ENCODE data around the gene GPR152.
"Not testable (repeated sequence)": the region's sequence is repeated elsewhere in the genome, so short reads cannot be mapped to it uniquely, and the experiment has no call there.

GPR152 gene

DNA sequence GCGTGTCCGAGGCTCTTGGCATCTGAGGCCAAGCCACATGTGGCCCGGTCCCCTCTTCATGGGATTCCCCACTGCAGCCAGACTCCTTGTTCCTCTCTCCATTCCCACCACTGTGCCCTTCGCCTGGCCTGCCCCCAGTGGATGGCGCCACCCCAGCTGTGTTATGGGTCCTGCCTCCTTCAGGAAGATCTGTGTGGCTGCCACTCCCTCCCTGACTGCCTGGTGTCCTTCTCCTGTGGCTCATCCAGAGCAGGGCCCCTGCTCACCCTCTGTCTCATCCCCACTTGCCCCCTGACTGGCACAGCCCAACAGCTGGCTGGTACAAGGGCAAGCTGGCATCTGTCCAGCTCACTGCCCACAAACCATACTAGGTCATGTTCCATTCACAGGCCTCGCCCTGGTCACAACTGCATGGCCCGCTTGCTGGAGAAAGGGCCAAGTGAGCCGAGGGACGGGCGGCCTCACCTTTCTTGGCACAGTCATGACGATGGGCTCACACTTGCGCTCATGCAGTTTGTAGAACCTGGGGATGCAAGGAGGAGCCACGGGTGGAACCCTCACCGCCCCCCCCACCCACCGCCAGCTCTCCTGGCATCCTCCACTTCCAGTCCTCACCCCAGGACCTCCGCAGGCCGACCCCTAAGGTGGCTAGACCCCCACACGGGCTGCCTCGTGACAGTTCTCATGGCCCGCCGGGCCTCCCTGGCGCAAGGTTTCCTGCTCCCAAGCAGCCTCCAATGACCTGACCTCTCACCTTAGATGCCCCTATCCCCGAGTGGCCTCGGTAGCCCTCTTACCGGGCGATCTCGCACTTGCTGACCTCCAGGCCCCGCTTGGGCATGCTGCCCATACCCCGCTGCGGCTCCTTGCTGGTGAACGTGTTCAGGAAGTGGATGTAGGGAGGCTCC lies 13.0 kb downstream of the GPR152 start:
- no peak for DNase-seq (ENCODE audit: low spot score)

DNA sequence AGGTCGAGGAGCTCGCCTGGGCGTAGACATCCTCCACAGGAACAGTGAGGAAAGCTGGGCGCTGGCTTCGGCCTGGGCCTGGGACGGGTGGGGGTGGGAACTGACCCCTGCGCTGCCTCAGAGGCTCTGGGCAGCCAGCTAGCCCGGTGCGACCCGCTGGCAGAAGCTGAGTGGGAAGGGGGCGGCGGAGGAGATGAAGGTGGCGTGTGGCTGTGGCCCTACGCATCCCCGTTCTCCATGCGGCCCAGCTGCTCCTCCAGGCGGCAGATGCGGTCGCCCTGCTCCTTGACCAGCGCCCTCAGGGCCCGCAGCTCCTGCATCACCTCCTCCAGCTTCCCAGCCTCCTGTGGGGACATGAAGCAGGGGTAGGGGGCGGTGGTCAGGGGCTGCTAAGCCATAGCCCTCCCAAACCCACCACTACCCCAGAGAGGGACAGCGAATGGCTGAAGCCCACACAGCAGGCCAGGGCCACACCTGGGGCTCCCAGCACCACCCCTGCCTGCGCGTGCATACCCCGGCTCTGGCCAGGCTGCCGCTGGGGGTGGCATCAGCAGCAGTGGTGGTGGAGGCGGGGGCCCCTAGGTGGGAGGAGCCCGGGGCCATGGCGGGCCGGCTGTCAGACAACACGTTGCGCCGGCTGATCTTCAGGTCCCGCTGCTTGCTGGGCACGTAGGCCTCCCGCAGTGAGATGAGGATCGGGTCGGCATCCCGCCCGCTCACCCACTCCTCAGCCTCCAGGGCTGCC lies 14.2 kb downstream of the GPR152 start:
- peak; percentile 75 for DNase-seq (ENCODE audit: low spot score)

DNA sequence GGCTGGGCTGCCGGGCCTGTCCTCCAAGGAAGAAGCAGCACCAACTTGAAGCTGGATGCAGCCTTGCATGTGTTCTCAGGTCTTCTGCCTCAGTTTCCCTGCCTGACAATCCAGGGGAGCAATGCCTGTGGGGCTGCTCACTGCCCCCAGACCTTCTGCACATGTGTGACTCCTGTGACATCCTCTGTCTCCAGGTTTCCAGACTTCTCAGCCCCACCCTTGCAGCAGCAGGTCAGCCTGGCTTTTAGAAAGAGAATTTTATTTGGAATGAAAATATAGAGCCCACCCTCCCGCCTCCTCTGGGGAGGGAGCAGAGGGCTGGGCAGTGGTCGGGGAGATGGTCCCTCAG lies 14.7 kb downstream of the GPR152 start:
- no peak for DNase-seq (ENCODE audit: low spot score)

DNA sequence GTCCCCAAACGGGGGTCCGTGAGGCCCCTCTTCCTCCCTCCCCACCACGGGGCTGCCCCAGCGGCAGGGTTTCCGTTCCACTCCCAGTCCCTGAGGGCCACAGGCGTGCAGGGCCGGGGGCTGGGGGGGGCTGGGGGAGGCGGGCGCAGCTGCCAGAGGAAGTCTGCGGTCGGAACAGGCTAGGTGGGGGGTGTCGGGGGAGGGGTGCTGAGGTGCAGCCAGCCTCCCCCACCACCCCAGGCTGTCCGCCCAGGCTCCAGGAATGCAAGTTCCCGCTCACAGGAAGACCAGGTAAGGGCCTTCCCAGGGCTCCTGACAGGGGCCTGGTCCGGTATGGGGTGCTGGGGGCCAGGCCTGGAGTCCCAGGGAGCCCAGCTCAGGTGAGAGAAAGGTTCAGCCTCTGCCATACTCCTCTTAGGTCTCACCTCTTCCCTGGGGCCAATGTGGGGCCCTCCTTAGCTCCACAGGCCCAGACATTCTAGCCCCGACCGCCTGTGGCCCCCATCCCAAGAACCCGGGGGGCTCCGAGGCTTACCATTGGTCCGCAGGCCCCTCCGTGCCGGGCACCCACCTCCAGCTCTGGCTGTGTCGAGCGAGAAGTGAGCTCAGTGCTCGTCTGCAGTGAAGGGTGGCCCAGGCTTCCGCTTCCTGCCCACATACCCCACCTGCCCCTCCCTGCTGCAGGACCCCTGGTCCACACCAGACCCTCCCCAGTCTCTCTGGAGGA lies 15.3 kb downstream of the GPR152 start, which contains the start of gene PTPRCAP:
Gene PTPRCAP (minus strand): TSS at position 601 of the 727 bp plus-strand sequence. CDS start 63 bp downstream, at position 538.
- peak; percentile 65 for DNase-seq (ENCODE audit: low spot score)

DNA sequence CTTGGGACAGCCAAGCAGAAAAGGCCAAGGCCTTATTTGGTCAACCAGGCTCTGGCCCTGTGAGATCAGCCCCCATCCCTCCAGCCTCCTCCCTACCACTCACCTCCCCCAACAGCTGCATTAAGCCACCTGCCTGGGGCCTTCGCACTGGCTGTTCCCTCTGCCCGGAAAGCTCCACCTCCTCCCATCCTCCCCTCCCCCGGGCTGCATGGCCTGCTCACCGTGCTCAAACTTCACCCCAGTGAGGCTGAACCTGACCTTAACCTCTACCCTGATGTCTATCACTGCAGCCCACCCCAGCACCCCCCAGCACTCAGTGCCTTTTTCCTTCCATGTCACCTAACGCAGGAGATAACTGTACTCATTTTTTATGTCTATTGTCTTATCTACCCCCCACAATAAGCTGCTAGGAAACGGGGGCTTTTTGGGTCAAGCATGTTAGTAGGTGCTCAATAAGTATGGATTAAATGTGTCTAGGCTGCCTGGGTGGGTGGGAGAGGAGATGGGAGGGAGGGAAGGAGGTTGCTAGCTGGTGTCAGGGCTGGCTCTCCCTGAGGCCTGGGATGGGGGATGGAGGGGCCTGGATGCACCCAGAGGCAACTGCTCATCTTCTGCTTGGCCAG lies 16.0 kb downstream of the GPR152 start:
- DNase-seq (ENCODE audit: low spot score): peak; percentile 61

DNA sequence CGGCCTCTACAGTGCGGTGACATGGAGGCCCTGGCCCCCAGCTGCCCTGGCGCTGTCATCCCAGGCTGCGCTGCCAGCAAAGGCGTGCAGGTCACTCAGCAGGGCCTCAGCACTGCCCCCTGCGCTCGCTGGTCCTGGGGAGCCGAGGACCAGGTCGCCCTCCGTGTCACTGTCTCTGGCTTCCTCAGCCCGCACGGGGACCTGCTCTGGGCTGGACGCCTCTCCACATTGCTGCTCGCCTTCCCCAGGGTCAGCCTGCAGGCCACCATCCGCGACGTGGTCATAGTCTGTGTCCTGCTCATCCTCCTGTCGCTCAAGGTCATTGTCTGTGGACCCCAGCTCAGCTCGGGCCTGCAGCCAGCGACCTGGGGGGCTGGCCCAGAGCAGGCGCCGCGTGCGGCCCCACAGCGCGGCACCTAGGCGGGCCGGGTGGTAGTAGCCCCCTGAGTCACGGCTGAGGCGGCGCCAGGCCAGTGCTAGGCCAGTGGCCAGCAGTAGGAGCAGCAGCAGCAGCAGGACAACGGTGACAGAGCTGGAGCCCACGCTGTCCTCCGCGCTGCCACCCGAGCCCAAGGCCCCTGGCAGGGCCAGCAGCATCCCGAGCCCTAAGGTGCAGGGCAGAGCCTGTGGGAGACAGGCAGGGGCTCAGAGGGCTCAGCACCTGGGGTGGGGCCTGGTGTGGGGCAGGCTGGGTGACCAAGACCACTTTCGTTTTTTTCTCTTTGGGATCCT lies 16.6 kb downstream of the GPR152 start:
- no peak for DNase-seq (ENCODE audit: low spot score)

DNA sequence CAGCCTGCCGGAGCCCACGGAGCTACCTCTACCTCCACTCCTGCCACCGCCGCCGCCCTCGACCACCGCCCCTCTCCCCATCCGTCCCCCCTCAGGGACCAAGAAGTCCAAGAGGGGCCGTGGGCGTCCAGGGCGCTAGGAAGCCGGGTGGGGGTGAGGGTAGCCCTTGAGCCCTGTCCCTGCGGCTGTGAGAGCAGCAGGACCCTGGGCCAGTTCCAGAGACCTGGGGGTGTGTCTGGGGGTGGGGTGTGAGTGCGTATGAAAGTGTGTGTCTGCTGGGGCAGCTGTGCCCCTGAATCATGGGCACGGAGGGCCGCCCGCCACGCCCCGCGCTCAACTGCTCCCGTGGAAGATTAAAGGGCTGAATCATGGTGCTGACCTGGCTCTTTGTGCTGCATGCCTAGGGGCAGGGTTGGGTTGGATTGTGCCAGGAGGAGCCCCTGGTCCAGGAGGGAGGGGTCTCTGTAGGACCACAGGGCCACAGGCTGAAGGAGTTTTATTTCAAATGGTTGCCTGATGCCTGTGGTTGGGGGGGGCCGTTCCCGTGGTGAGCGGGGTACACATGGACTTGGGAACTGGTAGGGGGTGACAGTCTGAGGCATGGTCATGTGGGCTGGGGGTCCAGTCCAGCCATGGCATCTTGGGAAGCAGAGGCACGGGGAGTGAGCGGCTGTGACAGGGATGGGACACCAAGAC lies 17.4 kb downstream of the GPR152 start:
- DNase-seq (ENCODE audit: low spot score): peak; percentile 47

DNA sequence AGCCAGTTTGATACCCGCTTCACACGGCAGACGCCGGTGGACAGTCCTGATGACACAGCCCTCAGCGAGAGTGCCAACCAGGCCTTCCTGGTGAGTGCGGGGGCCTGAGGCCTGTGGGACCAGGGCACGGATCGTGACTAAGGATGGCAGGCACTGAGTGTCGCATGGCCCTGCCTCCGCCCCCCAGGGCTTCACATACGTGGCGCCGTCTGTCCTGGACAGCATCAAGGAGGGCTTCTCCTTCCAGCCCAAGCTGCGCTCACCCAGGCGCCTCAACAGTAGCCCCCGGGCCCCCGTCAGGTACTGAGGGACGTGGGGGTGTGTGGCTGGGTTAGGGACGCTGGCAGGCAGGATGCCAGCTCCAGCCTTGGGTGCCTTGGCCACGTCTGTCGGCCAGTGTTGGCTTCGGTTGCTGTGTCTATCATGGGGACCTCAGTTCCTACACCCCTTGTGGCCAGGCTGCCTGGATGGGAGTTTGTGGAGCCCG lies 18.1 kb downstream of the GPR152 start:
- no peak for DNase-seq (ENCODE audit: low spot score)

DNA sequence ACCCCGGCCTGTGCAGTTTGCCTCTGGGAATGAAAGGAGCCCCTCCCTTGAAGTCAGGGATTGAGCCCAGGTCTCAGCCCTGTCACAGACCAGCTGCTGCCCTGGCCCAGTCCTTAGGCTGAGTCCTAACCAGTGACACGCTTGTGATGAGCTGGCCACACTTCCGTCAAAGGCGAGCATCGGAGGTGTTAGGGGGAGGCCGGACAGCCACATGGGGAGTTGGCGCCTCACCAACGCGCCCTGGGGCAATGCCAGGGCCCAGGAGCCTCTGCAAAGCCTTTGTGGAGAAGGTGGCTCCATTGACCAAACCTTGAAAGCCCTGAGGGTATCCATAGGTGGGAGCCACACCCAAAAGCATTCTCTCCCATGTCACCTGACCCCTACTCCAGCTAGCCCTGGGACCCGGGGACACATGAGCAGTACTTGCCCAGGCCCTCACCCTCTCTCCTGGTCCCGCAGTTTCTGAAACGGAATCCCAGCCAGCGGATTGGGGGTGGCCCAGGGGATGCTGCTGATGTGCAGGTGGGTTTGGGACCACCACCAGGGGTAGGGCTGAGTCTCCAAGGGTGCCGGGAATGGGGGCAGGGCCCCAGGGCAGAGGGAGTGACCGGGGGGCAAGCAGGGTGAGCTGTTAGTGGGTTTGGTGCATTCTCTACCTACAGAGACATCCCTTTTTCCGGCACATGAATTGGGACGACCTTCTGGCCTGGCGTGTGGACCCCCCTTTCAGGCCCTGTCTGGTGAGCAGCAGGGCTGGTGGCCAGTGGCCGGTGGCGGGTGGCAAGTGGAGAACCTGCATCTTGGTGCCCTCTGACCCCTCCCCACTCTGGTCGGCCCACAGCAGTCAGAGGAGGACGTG lies 18.8 kb downstream of the GPR152 start:
- DNase-seq (ENCODE audit: low spot score): no peak

DNA sequence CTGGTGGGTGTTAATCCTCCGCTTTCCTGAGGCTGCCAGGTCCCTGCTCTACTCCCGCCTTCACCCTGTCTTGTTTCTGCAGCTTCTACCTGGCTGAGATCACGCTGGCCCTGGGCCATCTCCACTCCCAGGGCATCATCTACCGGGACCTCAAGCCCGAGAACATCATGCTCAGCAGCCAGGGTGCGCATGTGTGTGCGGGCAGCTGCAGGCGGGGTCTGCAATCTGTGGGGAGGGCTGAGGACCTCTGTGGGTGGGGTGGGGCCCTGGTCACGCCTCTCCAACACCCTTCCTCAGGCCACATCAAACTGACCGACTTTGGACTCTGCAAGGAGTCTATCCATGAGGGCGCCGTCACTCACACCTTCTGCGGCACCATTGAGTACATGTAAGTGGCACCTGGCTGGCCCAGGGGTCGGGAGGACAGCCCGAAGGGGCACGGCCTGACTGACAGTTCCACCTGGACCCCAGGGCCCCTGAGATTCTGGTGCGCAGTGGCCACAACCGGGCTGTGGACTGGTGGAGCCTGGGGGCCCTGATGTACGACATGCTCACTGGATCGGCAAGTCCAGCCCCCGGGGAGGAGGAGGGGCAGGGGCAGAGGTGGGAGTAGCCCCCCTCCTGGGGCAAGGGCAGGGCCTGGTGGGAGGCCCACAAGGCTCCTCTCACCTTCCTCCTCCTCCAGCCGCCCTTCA lies 19.7 kb downstream of the GPR152 start:
- DNase-seq (ENCODE audit: low spot score): no peak

DNA sequence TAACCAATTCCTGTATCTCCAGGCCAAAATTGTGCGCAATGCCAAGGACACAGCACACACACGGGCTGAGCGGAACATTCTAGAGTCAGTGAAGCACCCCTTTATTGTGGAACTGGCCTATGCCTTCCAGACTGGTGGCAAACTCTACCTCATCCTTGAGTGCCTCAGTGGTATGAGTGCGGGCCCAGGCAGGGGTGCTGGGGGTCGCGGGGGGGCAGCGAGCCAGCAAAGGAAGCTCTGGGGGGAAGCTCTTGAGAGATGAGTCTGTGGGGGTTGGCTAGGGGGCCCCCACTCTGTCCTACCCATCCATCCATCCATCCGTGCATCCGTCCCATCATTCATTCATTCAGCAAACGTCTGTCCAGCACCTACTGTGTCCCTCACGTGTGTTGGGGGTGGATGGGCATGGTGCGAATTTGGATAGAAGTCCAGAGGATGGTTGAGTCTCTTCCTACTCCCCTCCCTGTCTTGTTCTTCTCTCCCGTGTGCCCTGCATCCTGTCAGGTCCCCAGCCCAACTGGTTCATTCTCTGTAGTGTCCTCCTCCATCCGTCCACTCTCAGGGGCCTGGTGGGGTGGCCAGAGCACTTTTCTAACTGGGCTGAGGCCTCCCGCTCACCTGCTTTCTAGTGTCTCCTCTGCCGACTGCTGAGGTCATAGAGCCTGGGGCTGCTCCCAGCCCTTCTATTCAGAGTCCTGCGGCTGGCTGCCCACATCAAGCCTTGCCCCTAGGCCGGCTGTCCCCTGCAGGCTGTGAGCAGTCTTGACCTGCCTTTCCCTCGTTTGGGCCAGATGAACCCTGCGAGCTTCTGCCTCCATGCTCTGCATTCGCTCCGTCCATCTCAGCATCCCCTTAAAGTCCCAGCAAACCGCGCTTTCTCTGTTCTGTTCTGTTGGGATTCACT lies 20.9 kb downstream of the GPR152 start:
- DNase-seq (ENCODE audit: low spot score): no peak

DNA sequence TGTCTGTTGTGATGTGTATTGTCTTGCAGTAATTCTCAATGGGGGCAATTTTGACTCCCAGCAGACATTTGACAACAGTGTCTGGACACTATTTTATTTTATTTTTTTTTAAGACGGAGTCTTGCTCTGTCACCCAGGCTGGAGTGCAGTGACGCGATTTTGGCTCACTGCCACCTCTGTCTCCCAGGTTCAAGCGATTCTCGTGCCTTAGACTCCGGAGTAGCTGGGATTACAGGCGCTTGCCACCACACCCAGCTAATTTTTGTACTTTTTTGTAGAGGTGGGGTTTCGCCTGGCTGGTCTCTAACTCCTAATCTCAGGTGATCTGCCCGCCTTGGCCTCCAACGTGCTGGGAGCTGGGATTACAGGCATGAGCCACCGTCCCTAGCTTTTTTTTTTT lies 22.8 kb downstream of the GPR152 start:
- DNase-seq (ENCODE audit: low spot score): no peak

DNA sequence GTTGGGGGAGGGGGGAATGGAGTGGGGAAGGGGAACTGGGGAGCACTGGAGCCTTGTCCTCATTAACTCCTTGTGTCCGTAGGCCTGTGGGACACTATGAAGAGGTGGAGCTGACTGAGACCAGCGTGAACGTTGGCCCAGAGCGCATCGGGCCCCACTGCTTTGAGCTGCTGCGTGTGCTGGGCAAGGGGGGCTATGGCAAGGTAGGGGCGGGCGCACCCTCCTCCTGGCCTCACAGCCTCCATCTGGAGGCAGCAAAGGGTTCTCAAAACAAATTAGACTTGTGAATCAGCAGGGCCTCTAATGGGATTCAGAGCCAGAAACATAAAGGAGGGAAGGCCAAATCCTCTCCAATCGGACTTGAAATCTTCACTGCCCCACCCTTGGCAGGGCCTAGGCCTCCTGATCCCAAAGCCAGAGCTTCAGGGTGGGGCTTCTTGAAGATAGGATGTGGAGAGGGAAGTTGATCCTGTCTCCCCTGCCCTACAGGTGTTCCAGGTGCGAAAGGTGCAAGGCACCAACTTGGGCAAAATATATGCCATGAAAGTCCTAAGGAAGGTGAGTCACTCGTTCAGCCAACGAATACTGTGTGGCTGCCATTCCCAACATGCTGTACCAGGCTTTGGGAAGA lies 23.4 kb downstream of the GPR152 start:
- no peak for DNase-seq (ENCODE audit: low spot score)

DNA sequence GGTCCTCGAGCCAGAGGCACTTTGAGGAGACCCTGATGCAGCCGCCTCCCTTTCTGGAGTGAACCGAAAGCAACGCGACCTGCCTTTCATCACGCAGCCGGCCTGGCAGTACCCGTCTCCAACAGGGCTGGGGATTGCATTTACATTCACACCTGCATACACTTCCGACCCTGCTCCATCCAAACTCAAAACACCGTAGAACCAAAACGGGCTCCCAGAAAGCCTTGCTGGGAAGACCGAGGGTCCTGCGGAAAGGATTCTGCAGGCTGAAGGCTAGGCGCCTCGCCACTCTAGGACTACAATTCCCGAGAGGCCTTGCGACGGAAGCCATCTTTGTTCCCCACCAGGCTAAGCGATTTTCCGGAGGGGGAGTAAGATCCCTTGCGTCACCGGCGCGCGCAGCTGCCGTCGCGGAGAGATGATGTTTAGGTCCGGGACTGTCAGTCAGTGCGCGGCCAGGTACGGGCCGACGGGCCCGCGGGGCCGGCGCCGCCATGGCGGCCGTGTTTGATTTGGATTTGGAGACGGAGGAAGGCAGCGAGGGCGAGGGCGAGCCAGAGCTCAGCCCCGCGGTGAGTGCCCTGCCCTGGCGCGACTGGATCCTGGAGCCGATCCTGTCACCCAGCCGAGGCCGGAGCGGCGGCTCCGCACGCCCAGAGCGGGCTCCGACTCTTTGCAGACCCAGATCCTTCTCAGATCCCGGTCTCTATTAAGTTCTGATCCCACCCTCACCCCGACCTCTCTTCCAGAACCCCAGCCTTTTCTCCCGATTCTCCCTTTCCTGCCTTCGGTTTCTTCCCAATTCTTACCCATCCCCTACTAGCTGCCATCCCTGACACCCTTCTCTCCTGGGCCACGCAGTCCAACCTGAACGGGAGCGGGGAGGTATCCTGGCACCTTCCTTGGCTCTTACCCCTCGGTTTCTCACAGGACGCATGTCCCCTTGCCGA lies 24.2 kb downstream of the GPR152 start, which contains the start of gene RPS6KB2:
Gene RPS6KB2 (plus strand): TSS at position 443 of the 950 bp plus-strand sequence. CDS start 52 bp downstream, at position 495.
- peak; percentile 99 for DNase-seq (ENCODE audit: low spot score)

DNA sequence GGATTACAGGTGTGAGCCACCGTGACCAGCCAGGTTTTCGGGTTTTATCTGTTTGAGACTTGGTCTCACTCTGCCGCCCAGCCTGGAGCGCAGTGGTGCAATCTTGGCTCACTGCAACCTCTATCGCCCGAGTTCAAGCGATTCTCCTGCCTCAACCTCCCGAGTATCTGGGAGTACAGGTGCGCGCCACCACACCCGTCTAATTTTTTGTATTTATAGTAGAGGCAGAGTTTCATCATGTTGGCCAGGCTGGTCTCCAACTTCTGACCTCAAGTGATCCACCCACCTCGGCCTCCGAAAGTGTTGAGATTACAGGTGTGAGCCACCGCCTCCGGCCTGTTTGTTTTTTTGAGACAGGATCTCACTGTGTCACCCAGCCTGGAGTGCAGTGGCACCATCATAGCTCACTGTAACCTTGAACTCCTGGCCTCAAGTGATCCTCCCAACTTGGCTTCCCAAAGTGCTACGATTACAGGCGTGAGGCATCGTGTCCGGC lies 25.1 kb downstream of the GPR152 start:
- not testable (repeated sequence) for DNase-seq (ENCODE audit: low spot score)
